Daoy (cell line): ENCODE measurements around the gene MANEA. TPM values are rescaled to one million over a fixed set of nuclear protein-coding genes. Genes with fewer than 3 reads are reported as not detected.
"Not testable (repeated sequence)": the region's sequence is repeated elsewhere in the genome, so short reads cannot be mapped to it uniquely, and the experiment has no call there.

Experiments
- DNase-seq: peaks from one replicate; pipeline ENCODE4 v3.0.0-alpha.2; 2015; ENCODE audit warnings: low read depth
- total RNA-seq: library from RNA; depleted of rRNA; stranded (reverse); fragments of >200 nt; shearing (Covaris generic); gene quantifications from 2 replicates; pipeline ENCODE4 v1.2.3, GENCODE V29; 2014; rRNA removed

Gene MANEA, protein sequence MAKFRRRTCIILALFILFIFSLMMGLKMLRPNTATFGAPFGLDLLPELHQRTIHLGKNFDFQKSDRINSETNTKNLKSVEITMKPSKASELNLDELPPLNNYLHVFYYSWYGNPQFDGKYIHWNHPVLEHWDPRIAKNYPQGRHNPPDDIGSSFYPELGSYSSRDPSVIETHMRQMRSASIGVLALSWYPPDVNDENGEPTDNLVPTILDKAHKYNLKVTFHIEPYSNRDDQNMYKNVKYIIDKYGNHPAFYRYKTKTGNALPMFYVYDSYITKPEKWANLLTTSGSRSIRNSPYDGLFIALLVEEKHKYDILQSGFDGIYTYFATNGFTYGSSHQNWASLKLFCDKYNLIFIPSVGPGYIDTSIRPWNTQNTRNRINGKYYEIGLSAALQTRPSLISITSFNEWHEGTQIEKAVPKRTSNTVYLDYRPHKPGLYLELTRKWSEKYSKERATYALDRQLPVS
- total RNA-seq, result 10.5 and 12.5 TPM in 2 replicates

DNA sequence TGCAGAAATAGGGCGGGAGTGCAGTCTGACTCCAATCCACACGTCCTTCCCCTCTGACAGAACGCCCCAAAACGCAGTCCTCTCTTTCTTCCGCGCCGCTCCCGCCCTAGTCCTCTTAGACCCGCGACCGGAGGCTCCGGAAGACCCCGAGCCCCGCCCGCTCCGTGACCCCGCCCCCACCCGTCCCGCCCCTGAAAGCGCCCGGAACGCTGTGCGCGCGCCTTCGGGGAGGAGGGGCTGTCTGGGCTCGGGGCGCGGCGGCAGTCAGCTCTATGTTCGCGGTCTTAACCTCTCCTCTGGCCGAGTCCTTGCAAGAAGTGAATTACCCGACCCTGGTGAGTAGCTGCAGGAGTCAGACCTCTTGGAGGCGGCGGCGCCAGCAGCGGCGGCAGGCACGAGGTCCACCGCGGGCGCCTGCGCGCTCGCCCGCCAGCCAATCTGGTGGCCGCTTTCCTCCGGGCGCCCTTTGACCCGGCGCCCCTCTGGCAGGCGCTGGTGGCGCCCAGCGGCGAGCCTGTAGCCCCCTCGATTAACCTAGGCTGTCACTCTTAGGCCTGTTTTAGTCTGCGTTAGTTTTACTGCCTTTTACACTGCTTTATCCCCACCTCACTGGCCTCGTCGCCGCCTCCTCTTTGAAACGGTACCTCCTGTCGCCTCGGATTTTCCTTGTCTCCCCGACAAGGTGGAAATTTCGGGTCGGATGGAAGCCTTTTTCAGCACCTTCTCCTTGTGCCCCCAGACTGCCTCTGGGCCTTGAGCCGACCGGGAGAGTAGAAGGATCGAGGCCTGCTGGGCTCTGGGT is at the start of gene MANEA:
MANEA (plus strand) TSS at position 232 of the 802 bp plus-strand sequence. CDS start 8,905 bp downstream, outside the sequence.
- DNase-seq, result peak; percentile 83

DNA sequence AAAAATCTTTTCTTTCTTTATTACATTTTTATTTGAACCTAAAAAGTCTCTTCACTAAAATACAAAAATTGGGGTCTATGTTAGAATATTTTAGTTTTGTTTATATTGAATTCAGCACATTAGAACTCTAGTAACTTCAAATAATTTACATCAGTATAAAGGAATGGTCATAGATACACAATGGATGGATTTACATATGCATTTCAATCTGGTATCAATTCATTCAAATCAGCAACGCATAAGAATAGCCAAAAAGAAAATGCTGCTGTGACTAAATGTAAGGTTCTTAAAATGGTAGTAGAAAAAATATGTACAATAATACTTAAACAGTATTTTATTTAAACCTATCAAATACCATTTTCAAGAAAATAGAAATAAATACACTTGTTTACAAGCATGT is 47.6 kb upstream of the MANEA start:
- DNase-seq, result no peak

DNA sequence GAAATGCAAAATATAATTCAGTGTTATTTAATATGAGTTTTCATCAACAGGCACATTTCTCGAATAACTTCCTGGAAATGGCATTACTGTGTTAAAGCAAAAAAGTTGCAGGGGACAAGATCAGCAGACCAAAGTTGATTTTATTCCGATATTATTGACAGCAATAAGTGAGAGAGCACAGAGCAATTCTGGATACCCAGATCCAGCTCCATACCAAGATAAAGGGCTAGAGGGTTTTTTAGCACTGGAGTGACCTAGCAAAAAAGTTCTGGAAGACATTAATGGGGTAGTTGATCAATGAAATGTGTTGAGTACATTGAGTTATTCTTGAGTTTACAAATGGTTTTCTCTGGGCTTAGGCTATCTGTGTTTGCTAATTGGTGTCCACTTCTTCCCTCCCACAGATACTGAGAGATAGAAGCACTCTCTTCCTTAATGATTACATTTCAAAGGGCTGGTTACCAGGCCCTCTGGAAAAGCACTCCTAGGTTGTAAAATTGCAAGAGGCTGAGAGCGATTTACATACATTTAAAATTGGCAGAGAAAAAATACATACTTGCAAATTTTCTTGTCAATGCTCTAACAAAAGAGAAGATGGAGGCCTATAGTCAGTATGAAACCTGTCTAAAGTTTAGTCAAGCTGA is 47.0 kb upstream of the MANEA start:
- DNase-seq, result no peak

DNA sequence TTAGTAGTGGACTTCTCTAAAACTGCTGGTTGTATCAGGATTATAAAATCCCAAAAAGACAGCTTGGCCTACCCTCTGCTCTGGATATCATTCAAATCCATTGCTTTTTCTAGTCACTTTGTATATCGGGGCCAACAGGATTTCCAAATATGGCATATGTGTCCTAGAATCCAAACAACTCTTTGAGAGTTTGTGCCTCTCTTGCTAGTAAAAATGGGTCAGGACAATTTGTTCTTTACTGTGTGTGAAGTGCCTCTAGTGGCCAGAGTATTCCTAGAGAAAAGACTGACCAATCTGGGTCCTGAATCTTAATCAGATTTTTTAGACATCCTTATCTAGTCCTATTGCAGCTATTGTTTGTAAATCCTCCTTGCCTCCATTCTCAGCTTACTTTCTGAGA is 33.5 kb upstream of the MANEA start:
- DNase-seq, result no peak

DNA sequence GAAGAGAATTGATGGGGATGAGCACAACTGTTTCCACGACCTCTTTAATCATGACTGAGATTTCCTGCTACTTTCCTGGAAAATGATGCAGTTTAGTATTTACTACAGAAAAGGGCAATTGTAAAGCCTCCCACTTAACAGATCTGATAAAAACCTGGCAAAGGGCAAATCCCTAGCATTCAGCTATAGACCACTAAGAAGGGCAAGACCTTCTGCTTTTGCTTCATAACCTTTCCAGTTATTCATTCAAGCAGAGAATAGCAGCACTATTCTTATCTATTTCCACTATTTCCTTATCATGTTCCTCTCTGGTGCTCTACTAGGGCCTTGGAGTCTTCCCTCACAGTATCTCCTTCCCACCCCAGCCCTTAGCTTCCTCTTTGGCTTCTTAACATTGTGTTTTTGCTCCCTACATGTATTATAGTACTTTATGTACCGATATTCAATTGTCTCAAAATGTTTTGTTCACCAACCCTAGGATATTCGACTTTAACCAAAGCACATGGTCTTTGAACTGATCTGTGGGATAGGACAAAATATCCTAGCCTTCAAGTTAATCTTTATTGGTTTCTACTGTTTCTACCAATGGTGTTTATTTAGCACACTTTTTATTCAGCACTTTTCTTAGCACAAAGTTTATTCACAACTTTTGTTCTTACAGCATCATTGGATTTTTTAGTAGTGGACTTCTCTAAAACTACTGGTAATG is 32.7 kb upstream of the MANEA start:
- DNase-seq, result no peak

DNA sequence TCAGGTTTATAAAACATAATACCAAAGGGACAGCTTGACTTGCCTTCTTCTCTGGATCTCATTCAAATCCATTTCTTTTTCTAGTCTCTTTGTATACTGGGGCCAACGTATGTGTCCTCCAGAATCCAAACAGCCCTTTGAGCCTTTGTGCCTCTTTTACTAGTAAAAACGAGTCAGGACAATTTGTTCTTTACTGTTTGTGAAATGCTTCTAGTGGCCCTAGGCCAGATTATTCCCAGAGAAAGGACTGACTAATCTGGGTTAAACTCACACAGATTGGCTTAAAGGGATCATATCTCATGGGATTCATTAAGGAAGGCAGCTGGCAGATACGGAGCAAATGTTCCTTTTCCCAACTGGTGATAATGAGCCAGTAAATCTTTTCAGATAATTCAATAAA is 32.1 kb upstream of the MANEA start:
- DNase-seq, result no peak

DNA sequence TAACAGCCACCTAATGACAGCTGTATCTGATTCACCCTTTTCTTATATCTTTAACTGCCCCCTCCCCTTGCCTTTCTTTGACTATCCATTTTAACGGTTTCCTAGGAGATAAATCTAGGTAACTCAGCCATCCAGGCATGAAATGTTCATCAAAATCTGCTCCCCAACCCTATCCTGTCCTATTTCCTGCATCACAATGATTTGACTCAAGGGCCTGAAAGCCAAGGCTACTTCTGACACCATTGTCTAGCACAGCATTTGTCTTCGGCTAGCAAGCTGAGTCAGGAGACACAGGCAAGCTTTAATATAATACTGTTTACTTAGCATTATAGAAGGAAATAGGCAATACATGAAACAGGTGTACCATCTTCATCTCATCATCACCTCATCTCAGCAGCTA is 31.6 kb upstream of the MANEA start:
- no peak for DNase-seq

DNA sequence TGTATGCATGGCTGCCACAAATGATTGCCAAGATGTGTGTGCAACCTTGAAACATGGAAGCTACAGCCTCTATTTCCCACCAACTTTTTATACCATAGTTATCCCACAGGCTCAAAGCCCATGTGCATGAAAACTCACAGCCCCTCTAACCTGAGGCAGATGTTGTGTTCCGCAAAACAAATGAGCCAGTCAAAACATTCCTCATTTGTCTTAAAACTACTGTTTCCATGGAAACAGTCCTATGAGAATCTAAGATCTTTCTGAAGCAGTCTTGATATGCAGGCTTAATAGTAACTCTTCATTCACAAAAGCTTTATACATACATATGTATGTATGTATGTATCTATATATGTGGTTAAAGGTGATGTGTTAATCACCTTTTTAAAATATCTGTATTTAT is 31.2 kb upstream of the MANEA start:
- DNase-seq, result no peak

DNA sequence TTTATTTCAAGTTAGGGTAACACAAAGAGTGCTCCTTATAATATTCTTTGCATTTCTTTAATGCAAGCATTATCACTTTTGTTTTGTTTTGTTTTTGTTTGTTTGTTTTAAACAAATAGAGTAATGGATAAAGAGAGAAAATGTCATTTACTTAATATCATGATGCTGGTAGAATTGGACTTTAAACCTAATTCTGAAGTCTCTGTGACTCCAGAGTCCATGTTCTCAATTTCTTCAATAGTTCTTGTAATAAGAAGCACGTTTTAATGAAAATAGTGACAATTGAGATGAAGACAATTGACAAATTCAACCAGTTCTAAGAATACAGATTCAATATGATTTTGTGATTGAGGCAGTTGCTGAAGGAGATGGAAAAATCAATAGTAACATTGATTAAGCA is 30.3 kb upstream of the MANEA start:
- no peak for DNase-seq

DNA sequence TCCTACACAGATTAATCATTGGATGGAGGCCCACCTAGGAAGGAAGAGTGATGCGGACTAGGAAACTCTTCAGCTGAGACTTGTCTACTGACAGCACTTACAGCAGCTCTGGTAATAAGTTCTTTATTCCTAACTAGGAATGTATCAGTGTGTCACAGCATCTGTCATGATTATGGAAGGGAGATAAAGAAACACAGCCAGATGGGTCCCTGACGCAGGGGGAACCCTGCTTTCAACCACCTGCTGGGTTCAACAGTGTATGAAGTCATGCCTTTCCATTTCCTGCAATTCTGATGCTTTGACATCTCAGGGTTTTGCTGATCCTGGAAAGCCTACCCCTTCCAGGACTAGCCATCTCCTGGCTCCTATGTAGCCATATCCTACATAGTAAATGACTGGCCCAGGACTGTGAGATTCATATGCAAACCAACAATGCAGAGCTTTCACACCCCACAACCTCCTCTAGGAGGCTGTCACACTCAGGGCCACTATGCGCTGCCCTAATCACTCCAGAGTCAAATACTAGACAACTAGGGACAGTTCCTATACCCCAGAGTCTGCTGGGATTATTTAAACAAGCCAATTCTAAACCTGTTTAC is 29.0 kb upstream of the MANEA start:
- no peak for DNase-seq

DNA sequence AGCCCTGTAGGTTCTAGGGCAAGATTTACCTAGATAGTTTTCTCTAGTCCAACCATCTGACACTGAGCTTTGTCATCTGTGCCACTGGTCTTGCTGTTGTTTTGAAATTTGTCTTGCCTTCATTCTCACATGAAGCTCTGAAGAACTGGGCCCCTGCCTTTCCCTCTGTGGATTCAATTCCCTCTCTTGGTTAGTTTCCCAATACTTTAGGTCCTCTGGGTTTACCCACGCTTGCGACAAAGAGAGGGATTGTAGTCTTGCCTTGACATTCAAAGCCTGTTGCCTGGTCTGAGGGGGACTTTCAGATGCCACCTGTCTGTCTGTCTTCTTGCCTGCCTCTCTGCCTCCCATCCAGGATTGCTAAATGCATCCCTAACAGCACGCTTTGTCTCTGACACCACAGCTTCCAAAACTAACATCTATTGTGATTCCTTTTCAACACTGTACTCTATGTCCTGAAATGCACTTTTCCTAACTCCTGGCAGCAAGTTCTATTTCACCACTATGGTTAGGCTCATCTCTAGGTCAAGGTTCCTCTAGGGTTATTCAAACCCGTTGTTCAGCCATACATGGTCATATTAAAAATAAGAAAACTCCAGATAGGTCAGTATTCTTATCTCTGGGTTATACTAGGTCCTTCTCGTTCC is 25.5 kb upstream of the MANEA start:
- no peak for DNase-seq

DNA sequence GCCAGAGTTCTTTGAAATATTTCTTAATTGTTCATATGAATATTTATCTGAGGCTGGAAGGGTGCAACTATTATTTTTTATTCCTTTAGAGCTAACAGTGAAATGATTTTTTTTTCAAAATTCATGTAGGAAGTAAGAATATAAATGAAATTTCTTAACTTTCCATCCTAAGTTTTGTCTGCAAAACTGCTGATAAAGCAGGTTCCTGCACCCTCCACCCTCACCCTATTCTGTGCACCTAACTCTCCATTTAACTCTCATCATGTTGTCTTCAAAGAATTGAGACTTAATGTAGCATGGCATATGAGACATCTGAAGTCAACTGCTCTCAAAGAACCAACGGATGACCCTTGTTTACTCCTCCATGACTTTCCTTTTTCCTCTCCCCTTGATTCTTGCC is 23.5 kb upstream of the MANEA start:
- no peak for DNase-seq

DNA sequence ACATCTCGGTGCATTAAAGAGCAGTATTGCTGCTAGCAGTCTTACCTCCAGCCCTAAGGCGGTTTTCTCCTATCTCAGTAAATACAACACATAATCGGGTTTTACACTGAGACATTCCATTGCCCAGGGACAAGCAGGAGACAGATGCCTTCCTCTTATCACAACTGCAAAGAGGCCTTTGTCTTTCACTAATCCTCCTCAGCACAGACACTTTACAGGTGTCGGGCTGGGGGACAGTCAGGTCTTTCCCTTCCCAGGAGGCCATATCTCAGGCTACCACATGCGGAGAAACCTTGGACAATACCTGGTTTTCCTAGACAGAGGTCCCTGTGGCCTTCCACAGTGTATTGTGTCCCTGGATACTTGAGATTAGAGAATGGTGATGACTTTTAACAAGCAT is 16.4 kb upstream of the MANEA start:
- DNase-seq, result not testable (repeated sequence)

DNA sequence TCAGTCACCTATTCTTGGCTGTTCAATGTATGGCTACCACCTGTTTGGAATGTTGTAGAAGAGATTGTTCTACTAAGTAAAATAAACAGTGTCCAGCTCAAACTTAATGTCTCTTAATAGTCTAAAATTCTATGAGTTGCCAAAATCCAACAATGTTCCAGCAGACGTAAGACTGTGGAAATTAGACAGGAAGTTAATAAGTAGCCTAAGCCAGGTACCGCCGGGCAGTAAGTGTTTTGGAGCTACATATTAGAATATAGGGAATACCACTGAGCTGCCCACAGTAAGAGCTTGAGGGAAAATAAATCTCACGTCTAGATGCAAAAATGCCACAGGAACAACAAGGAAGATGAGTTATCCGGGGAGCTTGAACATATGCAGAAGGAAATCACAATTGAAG is 7.8 kb upstream of the MANEA start:
- DNase-seq, result no peak

DNA sequence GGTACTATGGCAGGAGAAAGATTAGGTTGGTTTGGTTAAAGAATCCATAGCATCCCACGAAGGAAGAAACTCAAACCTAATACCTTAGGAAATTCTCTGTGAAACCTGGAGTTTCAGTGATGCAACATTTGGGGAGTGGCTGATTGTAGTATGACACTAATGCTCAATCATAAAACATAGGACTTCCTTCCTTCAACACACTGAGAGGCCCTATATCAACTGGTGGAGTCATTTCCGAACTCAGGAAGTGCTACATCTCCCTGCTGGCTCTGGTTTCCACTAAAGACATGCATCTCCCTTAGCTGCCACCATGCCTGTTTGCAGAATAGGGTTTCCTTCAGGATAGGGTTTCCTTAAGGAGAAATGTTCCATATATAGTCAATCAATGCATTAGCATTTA is 5.2 kb upstream of the MANEA start:
- no peak for DNase-seq

DNA sequence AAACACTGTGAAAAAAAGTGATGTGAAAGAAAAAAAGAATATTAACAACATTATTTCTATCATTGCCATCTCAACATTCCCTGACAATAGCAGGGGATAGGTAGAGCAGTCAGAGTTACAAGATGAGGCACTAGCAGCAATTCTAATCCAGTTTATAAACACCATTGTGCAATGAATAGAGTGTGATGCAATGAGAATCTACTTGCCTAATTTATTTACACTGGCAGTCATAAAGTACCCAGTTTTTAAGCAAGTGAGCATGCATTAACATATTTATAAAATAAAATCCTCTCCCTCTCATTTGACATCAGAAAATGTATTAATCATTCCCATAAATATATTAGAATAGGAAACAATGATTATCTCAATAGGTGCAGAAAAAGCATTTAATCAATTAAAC is 2.5 kb upstream of the MANEA start:
- DNase-seq, result no peak

DNA sequence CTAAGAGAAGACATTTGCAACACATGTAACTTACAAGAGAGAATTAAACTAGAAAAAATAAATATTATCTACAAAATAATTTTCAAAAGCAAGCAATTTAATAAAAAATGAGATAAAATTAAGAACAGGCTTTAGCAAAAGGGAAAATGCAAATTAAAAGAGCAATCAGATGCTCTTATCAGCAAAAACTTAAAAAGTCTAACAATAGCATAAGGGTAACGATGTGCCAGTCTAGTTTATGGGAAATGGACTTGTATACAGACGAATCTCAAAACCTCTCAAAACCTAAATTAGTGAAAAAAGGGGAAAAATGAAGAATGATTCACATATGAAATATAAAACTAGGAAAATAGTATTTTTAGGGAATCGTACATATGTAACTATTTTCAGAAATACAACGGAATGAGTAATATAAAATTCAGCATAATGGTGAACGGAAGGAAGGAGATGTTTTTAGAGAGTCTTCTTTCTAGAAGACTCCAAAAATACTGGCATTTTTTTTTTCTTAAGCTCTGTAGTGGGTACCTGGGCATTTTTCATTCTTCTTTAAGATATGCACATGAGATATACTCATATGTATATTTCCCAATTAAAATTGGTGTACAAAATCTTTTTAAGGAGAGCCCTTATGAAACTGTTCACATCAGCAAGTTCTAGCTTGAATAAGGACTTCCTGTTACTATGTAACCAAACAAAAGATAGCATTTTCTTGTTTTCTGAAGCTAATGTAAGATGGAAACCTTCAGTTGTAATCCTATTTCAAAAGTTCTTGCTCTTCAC is 927 bp upstream of the MANEA start:
- no peak for DNase-seq

DNA sequence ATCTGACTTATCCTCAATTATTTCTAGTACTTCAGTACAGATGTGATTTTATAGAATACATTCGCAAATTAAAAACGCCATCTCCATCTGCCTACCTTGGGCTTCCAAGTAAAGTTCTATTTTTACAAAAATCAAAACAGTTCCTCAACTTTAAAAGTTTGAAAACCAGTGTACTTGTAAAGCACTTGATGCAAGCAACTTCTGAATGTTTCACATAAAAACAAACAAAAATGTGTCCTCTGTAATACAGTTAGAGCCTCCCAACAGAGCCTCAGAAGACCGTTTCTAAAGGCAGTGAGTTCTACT is 384 bp upstream of the MANEA start:
- no peak for DNase-seq

DNA sequence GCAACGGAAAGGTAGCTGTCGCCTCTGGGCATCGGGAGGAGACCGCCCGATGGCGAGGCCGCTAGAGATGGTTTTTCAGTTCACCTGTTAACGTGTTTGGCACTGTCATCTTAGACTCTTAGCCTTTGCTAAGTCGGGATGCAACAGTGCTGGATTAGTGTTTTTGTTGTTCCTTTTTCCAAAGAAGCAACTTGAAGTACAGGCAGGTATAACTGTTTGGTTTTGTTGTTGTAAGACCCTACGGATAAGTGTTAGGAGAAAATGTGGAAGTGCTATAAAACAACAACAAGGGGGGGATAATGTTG is 723 bp downstream of the MANEA start:
- DNase-seq, result no peak

DNA sequence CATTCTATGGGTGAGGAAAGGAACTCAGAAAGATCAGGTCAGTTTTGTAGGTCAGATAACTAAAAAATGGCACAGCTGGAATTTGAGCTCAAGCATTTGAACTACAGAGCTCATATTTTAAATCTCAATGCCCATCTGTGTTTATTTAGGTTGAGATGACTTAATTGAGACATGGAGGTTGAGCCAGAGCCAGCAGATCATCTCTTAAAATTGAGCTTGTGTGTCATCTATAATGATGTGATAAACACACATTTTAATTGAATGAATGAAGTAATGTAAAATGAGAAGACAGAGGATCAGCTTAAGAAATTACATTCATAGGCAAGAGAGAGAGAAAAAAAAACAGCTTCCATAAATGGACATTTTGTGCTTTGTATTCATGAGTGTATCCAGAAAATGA is 3.7 kb downstream of the MANEA start:
- DNase-seq, result no peak

DNA sequence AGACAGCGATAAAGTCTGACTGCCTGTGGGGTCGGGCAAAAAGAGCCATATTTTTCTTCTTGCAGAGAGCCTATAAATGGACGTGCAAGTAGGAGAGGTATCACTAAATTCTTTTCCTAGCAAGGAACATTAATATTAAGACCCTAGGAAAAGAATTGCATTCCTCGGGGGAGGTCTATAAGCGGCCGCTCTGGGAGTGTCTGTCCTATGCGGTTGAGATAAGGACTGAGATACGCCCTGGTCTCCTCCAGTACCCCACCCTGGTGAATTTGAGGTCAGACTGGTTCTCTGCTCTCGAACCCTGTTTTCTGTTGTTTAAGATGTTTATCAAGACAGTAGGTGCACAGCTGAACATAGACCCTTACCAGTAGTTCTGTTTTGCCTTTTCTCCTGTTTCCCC is 6.9 kb downstream of the MANEA start:
- DNase-seq, result not testable (repeated sequence)
